CD4-positive, alpha-beta T cell (primary cell): Measurements from ENCODE around the gene PSMA1. TPM values are rescaled to one million over a fixed set of nuclear protein-coding genes. Genes with fewer than 3 reads are reported as not detected.
A peak's percentile ranks its signal among the peaks of the same experiment; 100 is the strongest.

Source experiments
- ATAC-seq: fragments of 200-7000 bp; cut with Tn5 transposase; one replicate; pipeline ENCODE4 v1.10.0; 2022; ENCODE audit warnings: mild to moderate bottlenecking; ENCODE audit not compliant: poor library complexity
- CTCF ChIA-PET: fragments of 350-600 bp; sonication (Branson Sonifier 250); formaldehyde crosslinking; loops from one replicate; lab custom pipeline; 2021; ENCODE audit warnings: antibody characterized with exemption, inconsistent platforms; lab: Charles Lee
- POLR2A ChIA-PET: fragments of 350-600 bp; sonication (Branson Sonifier 250); formaldehyde crosslinking; loops from one replicate; lab custom pipeline; 2021; ENCODE audit warnings: antibody characterized with exemption, inconsistent platforms; lab: Charles Lee
- DNase-seq, 14 experiments: peaks; one replicate each; pipeline ENCODE4 v3.0.0-alpha.2; 2013 to 2020; ENCODE audit warnings: mixed read lengths in 2 of 14
- H3K27ac ChIP-seq, 2 donors: one replicate each; pipeline versions ENCODE4 v1.5.1 to v1.7.0; 2013; ENCODE audit warnings: low read length in 2 of 2, low read depth in 1 of 2, mild to moderate bottlenecking in 1 of 2
- H3K27me3 ChIP-seq, 2 experiments: 1 replicate in 1 of 2; 2 replicates in 1 of 2; pipeline versions ENCODE4 v1.6.1 to v1.7.0; 2013; ENCODE audit warnings: low read length in 2 of 2, control low read depth in 1 of 2, mild to moderate bottlenecking in 1 of 2, moderate library complexity in 1 of 2; ENCODE audit not compliant: insufficient read depth in 2 of 2, control insufficient read depth in 1 of 2
- H3K36me3 ChIP-seq: one replicate; pipeline ENCODE4 v1.6.1; 2013; ENCODE audit warnings: low read length, control low read depth; ENCODE audit not compliant: insufficient read depth
- H3K4me1 ChIP-seq: one replicate; pipeline ENCODE4 v1.6.1; 2013; ENCODE audit warnings: low read length, control low read depth; ENCODE audit not compliant: insufficient read depth
- H3K4me3 ChIP-seq: one replicate; pipeline ENCODE4 v1.5.1; 2013; ENCODE audit warnings: mild to moderate bottlenecking, low read length, moderate library complexity
- H3K9me3 ChIP-seq, 2 experiments: 1 replicate in 1 of 2; 2 replicates in 1 of 2; pipeline versions ENCODE4 v1.6.1 to v1.7.0; 2013; ENCODE audit warnings: low read length in 2 of 2, mild to moderate bottlenecking in 2 of 2, control low read depth in 1 of 2, moderate library complexity in 1 of 2; ENCODE audit not compliant: control insufficient read depth in 1 of 2, insufficient read depth in 1 of 2
- H3K27ac Mint-ChIP-seq: one replicate; pipeline ENCODE4 v1.8.0; 2020; ENCODE audit warnings: mixed read lengths
- H3K27me3 Mint-ChIP-seq: one replicate; pipeline ENCODE4 v1.8.0; 2021; ENCODE audit warnings: mixed read lengths
- H3K36me3 Mint-ChIP-seq: one replicate; pipeline ENCODE4 v1.8.0; 2021; ENCODE audit warnings: low read depth, mixed read lengths
- H3K4me1 Mint-ChIP-seq: one replicate; pipeline ENCODE4 v1.8.0; 2021; ENCODE audit warnings: low read depth, mixed read lengths
- H3K4me3 Mint-ChIP-seq: one replicate; pipeline ENCODE4 v1.8.0; 2020; ENCODE audit warnings: mild to moderate bottlenecking, mixed read lengths
- H3K9me3 Mint-ChIP-seq: one replicate; pipeline ENCODE4 v1.8.0; 2020; ENCODE audit warnings: mixed read lengths
- intact Hi-C, 2 experiments: fragments of 100-400 bp; cut with DNase I in 1 of 2; cut with micrococcal nuclease in 1 of 2; formaldehyde crosslinking; loops; one replicate each; pipeline versions ENCODE4 v1.15.1 to v1.9.0; 2023 to 2025; cut with DNase I, micrococcal nuclease
- total RNA-seq, 174 experiments: library from RNA in 2 of 174; stranded (reverse) in 2 of 174; gene quantifications; one replicate each; pipeline ENCODE4 v1.2.3 and lab custom pipeline; 2021 to 2026
- TF ChIP-seq, protein P1 (sequence below): fragments of 200-600 bp; IDR thresholded peaks from one replicate; pipeline ENCODE4 v1.8.0; 2022; ENCODE audit warnings: antibody characterized with exemption, mild to moderate bottlenecking

Gene PSMA1
- total RNA-seq, 2 experiments from 2014 or later: 170 to 175 TPM

DNA sequence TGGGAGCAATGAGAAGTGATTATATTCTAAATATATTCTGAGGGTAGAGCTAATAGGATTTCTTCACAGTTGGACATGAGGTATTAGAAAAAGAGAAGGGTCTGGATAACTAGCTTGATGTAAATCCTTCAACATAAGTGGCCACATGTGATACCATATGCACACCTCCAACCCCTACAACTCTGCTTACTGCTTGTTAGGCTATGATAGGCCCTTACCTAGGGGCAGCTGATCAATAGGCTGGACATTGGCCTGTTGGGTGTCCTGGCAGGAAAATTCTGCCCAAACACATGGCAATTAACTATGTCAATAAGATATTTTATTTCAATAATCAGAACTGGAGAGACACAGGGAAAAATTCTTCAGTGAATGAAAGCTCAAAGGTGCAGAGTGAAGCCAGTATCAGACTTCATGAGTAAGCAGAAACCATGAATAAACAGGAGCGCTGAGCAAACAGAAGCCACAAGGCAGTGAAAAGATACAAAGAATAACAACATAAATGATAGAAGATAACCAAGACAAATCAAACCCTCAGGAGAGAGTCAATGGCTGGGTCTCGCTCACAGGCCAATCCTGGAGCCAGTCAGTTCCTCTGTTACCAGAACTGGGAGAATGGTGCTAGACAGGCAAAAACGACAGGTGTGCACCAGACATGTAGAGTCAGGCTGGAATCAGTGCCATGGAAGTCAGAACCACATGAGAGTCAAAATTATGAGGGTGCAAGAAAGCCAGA, 46.3 kb upstream of the PSMA1 start:
- H3K9me3 Mint-ChIP-seq: peaks cover 12% of the 10 kb centered on the region
- Histone ChIP-seq H3K4me1 (peaks cover 30% of the 10 kb centered on the region), H3K9me3 (peaks cover 9 to 17% of the 10 kb centered on the region in 2 experiments), H3K36me3 (no peaks in the 10 kb centered on the region), H3K27me3 (no peaks in the 10 kb centered on the region), H3K27ac (no peak overlapping the region), H3K4me3 (no peak overlapping the region)
- ATAC-seq (no peak), DNase-seq (no peak)
- peaks cover 68% of the 10 kb centered on the region for H3K4me1 Mint-ChIP-seq
- H3K4me3 Mint-ChIP-seq: no peak overlapping the region
- TF ChIP-seq, protein P1, sequence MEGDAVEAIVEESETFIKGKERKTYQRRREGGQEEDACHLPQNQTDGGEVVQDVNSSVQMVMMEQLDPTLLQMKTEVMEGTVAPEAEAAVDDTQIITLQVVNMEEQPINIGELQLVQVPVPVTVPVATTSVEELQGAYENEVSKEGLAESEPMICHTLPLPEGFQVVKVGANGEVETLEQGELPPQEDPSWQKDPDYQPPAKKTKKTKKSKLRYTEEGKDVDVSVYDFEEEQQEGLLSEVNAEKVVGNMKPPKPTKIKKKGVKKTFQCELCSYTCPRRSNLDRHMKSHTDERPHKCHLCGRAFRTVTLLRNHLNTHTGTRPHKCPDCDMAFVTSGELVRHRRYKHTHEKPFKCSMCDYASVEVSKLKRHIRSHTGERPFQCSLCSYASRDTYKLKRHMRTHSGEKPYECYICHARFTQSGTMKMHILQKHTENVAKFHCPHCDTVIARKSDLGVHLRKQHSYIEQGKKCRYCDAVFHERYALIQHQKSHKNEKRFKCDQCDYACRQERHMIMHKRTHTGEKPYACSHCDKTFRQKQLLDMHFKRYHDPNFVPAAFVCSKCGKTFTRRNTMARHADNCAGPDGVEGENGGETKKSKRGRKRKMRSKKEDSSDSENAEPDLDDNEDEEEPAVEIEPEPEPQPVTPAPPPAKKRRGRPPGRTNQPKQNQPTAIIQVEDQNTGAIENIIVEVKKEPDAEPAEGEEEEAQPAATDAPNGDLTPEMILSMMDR: no peak
- intact Hi-C loops: no loop called here
- ChIA-PET CTCF (interaction anchor here (0.6 to 3.3 kb wide), 2 partner anchors 12 to 76 kb away, joined by 3 to 11 read pairs; no protein-coding TSS in a partner anchor), POLR2A (interaction anchor here (0.5 to 6.0 kb wide), 2 partner anchors 12 to 67 kb away, joined by 3 to 54 read pairs; no protein-coding TSS in a partner anchor)
- H3K36me3 Mint-ChIP-seq: peaks cover 61% of the 10 kb centered on the region
- H3K27me3 Mint-ChIP-seq: no peaks in the 10 kb centered on the region
- H3K27ac Mint-ChIP-seq: peak overlapping the region; percentile 37

DNA sequence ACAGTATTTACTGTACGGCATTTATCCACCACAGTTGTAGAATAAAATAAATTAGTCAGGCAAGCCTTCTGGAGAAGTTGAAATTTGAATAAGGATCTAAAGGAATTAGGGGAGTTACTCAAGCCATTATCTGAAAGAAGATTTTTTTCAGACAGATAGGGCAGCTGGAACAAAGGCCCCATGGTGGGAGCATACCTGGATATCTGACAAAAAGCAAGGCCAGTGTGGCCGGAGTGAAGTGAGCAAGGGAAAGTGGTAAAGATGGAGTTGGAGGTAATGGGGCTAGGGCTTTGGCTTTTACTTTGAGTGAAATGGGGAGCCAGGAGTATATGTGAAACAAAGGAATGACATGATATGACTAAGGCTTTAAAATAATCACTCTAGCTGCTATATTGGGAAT, 45.7 kb upstream of the PSMA1 start:
- peak overlapping the region; percentile 41 for H3K27ac Mint-ChIP-seq
- H3K4me1 Mint-ChIP-seq: peaks cover 73% of the 10 kb centered on the region
- H3K27me3 Mint-ChIP-seq: no peaks in the 10 kb centered on the region
- DNase-seq (no peak), ATAC-seq (no peak)
- peaks cover 55% of the 10 kb centered on the region for H3K36me3 Mint-ChIP-seq
- TF ChIP-seq, protein P1: no peak
- no peaks in the 10 kb centered on the region for H3K27me3 ChIP-seq
- H3K4me3 ChIP-seq: no peak overlapping the region
- intact Hi-C loops: no loop called here
- POLR2A ChIA-PET: interaction anchor here (0.5 to 6.0 kb wide), 4 partner anchors 11 to 199 kb away, joined by 3 to 54 read pairs (median 4); no protein-coding TSS in a partner anchor
- H3K36me3 ChIP-seq: no peaks in the 10 kb centered on the region
- peaks cover 28% of the 10 kb centered on the region for H3K4me1 ChIP-seq
- H3K4me3 Mint-ChIP-seq: no peak overlapping the region
- no peak overlapping the region for H3K27ac ChIP-seq
- peaks cover 12% of the 10 kb centered on the region for H3K9me3 Mint-ChIP-seq
- CTCF ChIA-PET: interaction anchor here (0.6 to 3.3 kb wide), 3 partner anchors 12 to 78 kb away, joined by 3 to 11 read pairs (median 6); partner anchors contain the start of gene PDE3B
- H3K9me3 ChIP-seq: peaks cover 9 to 13% of the 10 kb centered on the region in 2 experiments

DNA sequence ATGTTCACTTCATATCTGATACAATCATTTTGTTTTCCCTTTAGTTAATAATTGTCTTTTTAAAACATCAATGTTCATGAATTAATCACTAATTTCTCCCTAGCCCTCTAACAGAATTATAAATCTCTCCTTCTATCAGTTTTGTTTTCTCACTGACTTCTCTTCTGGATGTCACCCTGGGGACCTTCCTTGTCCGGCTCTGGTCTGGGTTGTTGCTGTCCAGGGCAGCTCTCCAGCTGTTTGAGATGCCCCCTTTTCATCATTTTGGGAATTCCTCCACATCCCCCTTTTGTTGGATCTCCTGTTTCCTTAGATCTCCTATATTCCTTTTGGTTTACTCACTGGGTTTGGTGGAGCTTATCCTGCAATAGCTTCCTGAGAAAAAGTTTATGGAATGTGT, 35.6 kb upstream of the PSMA1 start:
- no peaks in the 10 kb centered on the region for H3K9me3 Mint-ChIP-seq
- H3K27ac Mint-ChIP-seq: peak overlapping the region; percentile 92
- ATAC-seq (no peak), DNase-seq (no peak)
- TF ChIP-seq, protein P1: no peak
- H3K4me3 Mint-ChIP-seq: peak overlapping the region; percentile 57
- ChIA-PET CTCF (interaction anchor here (1.8 kb wide), 1 partner anchor 89 kb away, joined by 5 read pairs; no protein-coding TSS in a partner anchor), POLR2A (interaction anchor here (0.7 to 4.4 kb wide), 7 partner anchors 9 to 336 kb away, joined by 3 to 60 read pairs (median 6); partner anchors contain the start of genes CYP2R1 and PDE3B)
- peaks cover 0 to 4% of the 10 kb centered on the region in 2 experiments for H3K9me3 ChIP-seq
- H3K36me3 ChIP-seq: no peaks in the 10 kb centered on the region
- H3K36me3 Mint-ChIP-seq: peaks cover 14% of the 10 kb centered on the region
- no peaks in the 10 kb centered on the region for H3K27me3 Mint-ChIP-seq
- intact Hi-C loops: loop anchor here in 1 of 2 experiments (1.0 to 5.0 kb wide), 4 partner anchors 19 to 211 kb away; no protein-coding TSS in a partner anchor
- H3K27me3 ChIP-seq: no peaks in the 10 kb centered on the region
- H3K4me3 ChIP-seq: no peak overlapping the region
- H3K27ac ChIP-seq: peak overlapping the region; percentile 35 to 51
- peaks cover 54% of the 10 kb centered on the region for H3K4me1 Mint-ChIP-seq
- H3K4me1 ChIP-seq: peaks cover 3% of the 10 kb centered on the region
